Heart left ventricle (tissue), 16 donors: Measurements from ENCODE around the gene ST3GAL2. TPM values are rescaled to one million over a fixed set of nuclear protein-coding genes. Genes with fewer than 3 reads are reported as not detected.

ENCODE experiments used
- ATAC-seq, 4 donors: fragments of 200-7000 bp; cut with Tn5 transposase; one replicate each; pipeline ENCODE4 v1.9.1; 2020 to 2022; ENCODE audit warnings: moderate library complexity in 4 of 4, mild to moderate bottlenecking in 3 of 4, moderate number of reproducible peaks in 1 of 4
- DNase-seq, 5 donors: peaks; one replicate each; pipeline ENCODE4 v3.0.0-alpha.2; 2020
- H3K27ac ChIP-seq, 12 donors: fragments of 200-600 bp; sonication (generic) in 4 of 12; one replicate each; pipeline versions ENCODE4 v1.5.0 to v1.8.0; 2016 to 2022; ENCODE audit warnings: mild to moderate bottlenecking in 2 of 12
- H3K27me3 ChIP-seq, 9 donors: fragments of 200-600 bp; sonication (generic) in 2 of 9; one replicate each; pipeline versions ENCODE4 v1.5.1 to v1.8.0; 2016 to 2022; ENCODE audit warnings: mild to moderate bottlenecking in 3 of 9
- H3K36me3 ChIP-seq, 9 donors: fragments of 200-600 bp; sonication (generic) in 2 of 9; one replicate each; pipeline versions ENCODE4 v1.5.0 to v1.8.0; 2018 to 2022; ENCODE audit warnings: mild to moderate bottlenecking in 2 of 9
- H3K4me1 ChIP-seq, 12 donors: fragments of 200-600 bp; sonication (generic) in 4 of 12; one replicate each; pipeline versions ENCODE4 v1.5.0 to v1.8.0; 2016 to 2022; ENCODE audit warnings: mild to moderate bottlenecking in 3 of 12
- H3K4me3 ChIP-seq, 12 donors: fragments of 200-600 bp; sonication (generic) in 4 of 12; one replicate each; pipeline versions ENCODE4 v1.5.0 to v1.8.0; 2017 to 2022; ENCODE audit warnings: mild to moderate bottlenecking in 9 of 12, moderate library complexity in 4 of 12
- H3K9me3 ChIP-seq, 12 donors: fragments of 200-600 bp; sonication (generic) in 4 of 12; one replicate each; pipeline versions ENCODE4 v1.5.0 to v1.8.0; 2016 to 2022; ENCODE audit warnings: mild to moderate bottlenecking in 1 of 12
- POLR2A ChIP-seq, 2 donors: fragments of 450-650 bp; IDR thresholded peaks; one replicate each; pipeline ENCODE4 v1.6.1; 2017; ENCODE audit warnings: antibody characterized with exemption in 2 of 2, mild to moderate bottlenecking in 2 of 2, moderate library complexity in 2 of 2
- WGBS, 4 donors: extraction: QIAGEN DNeasy Blood & Tissue Kit in 2 of 4; methylation state at CpG; one replicate each; pipeline versions ENCODE4 v1.1.5 to v1.1.7; 2013 to 2018; 5-methylcytosine and 5-hydroxymethylcytosine counted together
- intact Hi-C, 10 donors: fragments of 100-400 bp; cut with DNase I; formaldehyde crosslinking; loops; one replicate each; pipeline versions ENCODE4 v1.11.1 to v1.14.2; 2022
- polyA plus RNA-seq, 2 donors: library from polyadenylated mRNA; stranded (reverse); fragments of 200-250 nt; gene quantifications; one replicate each; pipeline ENCODE4 v1.2.3, GENCODE V29; 2013
- total RNA-seq, 9 donors: library from RNA; depleted of rRNA in 2 of 9; stranded (reverse); fragments of >200 nt in 2 of 9; fragmentation: NEBNext Ultra II Directional in 3 of 9; extraction: Animal tissue kit (Norgen Biotek cat#: 25700) in 3 of 9; gene quantifications; one replicate each; pipeline versions ENCODE4 v1.1.0 to v1.2.4, GENCODE V29; 2016 to 2023
- TF ChIP-seq, protein P1 (sequence below), 12 donors: fragments of 200-600 bp; sonication (generic) in 4 of 12; IDR thresholded peaks; one replicate each; pipeline versions ENCODE4 v1.5.0 to v1.8.0; 2018 to 2022; ENCODE audit warnings: antibody characterized with exemption in 12 of 12, mild to moderate bottlenecking in 5 of 12
- donor health status: ischemic (EF 13 %, LVEDD 7.1; RV severe dilation, severe dysfunction).
- donor health status: healthy with polysubstance abuse.
- donor health status: DM: no; HTN: yes; CAD: no.
- donor health status: DM: no; HTN: no; CAD: no.
- donor health status: ischemic (EF 25% LVEDD 6.9; RV normal size, moderate dysfunction).
- donor health status: ischemic (EF 25% LVEDD 5.7; RV mildly dilated, moderate dysfunction).
- donor health status: healthy.
- donor health status: DM: yes; HTN: yes; CAD: no.
- donor health status: ischemic (EF 35%, LVEDD 5.7; RV mildly dilated, moderate dysfunction).
- donor health status: nonischemic (EF 11% LVEDD 7.7; RV severe dilation, severe dysfunction).
- donor health status: DM: yes; HTN: yes; CAD: no.
- donor health status: PGD.
- donor health status: ischemic (EF 29% LVEDD 5.4; RV normal size, mild dysfunction).
- donor health status: nonischemic (EF 23%, LVEDD 6.1; RV moderate dilation, normal function).

ST3GAL2 gene
- total and polyA plus RNA-seq, 11 donors = 8.4 to 44.6 (median 20.1) TPM

DNA sequence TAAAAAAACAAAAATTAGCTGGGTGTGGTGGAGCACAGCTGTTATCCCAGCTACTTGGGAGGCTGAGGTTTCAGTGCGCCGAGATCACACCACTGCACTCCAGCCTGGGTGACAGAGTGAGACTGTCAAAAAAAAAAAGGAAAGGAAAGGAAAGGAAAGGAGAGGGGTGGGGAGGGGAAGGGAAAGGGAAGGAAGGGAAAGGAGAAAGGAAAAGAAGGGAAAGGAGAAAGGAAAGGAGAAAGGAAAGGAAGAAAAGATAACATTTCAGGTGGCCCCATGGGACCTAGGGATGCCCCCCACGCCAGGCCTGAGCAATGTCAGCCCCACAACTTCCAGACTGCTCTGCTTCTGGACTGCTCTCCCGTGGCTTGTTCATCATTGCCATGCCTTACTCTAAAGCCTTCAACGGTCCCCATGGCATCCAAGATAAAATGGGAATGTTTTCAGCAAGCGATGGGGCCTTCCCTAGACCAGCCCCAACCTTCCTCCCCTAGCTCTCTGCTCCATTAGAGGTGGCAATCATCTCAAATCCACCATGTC lies 55.4 kb downstream of the ST3GAL2 start:
- TF ChIP-seq, protein P1, sequence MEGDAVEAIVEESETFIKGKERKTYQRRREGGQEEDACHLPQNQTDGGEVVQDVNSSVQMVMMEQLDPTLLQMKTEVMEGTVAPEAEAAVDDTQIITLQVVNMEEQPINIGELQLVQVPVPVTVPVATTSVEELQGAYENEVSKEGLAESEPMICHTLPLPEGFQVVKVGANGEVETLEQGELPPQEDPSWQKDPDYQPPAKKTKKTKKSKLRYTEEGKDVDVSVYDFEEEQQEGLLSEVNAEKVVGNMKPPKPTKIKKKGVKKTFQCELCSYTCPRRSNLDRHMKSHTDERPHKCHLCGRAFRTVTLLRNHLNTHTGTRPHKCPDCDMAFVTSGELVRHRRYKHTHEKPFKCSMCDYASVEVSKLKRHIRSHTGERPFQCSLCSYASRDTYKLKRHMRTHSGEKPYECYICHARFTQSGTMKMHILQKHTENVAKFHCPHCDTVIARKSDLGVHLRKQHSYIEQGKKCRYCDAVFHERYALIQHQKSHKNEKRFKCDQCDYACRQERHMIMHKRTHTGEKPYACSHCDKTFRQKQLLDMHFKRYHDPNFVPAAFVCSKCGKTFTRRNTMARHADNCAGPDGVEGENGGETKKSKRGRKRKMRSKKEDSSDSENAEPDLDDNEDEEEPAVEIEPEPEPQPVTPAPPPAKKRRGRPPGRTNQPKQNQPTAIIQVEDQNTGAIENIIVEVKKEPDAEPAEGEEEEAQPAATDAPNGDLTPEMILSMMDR (IDR thresholded peaks at IDR 0.05) = no peak
- TF ChIP-seq POLR2A (IDR thresholded peaks at IDR 0.05) = no peak
- H3K9me3 ChIP-seq = no peaks in the 10 kb centered on the region
- peaks cover 0 to 30% (median 15%) of the 10 kb centered on the region in 12 donors for H3K4me1 ChIP-seq
- no peaks in the 10 kb centered on the region for H3K27me3 ChIP-seq
- intact Hi-C loops = loop anchor here in 7 of 10 donors (5.0 kb wide), 5 partner anchors 49 to 139 kb away; partner anchors contain the start of genes ST3GAL2 (in 4 of the 7), COG4 (in 1 of the 7), FCSK (in 1 of the 7) and SF3B3 (in 1 of the 7)
- no peak for DNase-seq
- no peak overlapping the region for H3K27ac ChIP-seq
- no peak for ATAC-seq
- 79 to 86% (median 83%) methylated on average over 6 of the region's 6 CpGs for WGBS, 4 donors
- peaks cover 0 to 61% (median 23%) of the 10 kb centered on the region in 9 donors for H3K36me3 ChIP-seq
- H3K4me3 ChIP-seq = no peak overlapping the region

DNA sequence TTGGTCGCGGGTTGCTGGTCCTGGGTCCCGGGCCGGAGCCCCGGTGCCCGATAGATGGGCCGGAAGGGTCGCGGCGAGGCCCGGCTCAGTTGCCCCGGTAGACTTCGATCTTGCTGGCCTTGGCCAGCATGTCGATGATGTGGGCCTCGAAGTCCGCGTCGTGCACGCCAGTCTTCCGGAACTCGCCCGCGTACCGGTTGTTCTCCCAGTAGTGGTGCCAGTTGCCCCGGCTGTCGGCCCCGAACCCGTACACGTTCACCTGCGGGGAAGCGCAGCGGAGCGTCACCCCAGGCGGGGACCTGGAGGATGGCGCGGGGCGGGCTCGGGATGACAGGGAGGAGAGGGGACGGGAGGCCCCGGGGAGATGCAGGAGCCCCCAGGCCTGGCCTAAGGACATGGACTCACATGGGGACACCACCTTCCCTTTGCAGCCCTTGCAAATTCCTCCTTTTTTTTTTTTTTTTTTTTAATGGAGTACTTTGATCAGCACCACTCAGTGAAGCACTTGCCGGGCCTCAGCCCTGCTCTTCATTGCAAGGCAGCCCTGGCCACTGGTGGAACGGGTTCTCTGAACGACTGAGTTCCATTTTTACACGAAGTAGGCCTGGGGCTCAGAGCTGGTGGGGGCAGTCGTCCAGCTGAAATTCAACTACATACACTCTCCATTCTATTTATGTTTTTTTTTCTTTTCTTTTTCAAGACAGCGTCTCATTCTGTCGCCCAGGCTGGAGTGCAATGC lies 57.1 kb downstream of the ST3GAL2 start:
- H3K27ac ChIP-seq = peak overlapping the region in 11 of 12 donors; percentile 71 to 92 (median 83)
- DNase-seq = no peak
- peaks cover 0 to 45% (median 16%) of the 10 kb centered on the region in 9 donors for H3K36me3 ChIP-seq
- intact Hi-C loops = loop anchor here in 8 of 10 donors (1.0 to 5.0 kb wide), 9 partner anchors 51 to 142 kb away; partner anchors contain the start of genes ST3GAL2 (in 5 of the 8), FCSK (in 4 of the 8), COG4 (in 2 of the 8) and SF3B3 (in 2 of the 8)
- H3K4me3 ChIP-seq = peak overlapping the region; percentile 41 to 88 (median 68)
- H3K4me1 ChIP-seq = peaks cover 0 to 30% (median 15%) of the 10 kb centered on the region in 12 donors
- H3K27me3 ChIP-seq = no peaks in the 10 kb centered on the region
- H3K9me3 ChIP-seq = no peaks in the 10 kb centered on the region
- WGBS, 4 donors = 18 to 37% (median 29%) methylated on average over 28 to 47 of the region's 47 CpGs
- ATAC-seq = peak in 3 of 4 donors; percentile 12 to 23 (median 16)
- TF ChIP-seq, protein P1 (IDR thresholded peaks at IDR 0.05) = no peak
- TF ChIP-seq POLR2A (IDR thresholded peaks at IDR 0.05) = peak in 1 of 2 donors; percentile 15

DNA sequence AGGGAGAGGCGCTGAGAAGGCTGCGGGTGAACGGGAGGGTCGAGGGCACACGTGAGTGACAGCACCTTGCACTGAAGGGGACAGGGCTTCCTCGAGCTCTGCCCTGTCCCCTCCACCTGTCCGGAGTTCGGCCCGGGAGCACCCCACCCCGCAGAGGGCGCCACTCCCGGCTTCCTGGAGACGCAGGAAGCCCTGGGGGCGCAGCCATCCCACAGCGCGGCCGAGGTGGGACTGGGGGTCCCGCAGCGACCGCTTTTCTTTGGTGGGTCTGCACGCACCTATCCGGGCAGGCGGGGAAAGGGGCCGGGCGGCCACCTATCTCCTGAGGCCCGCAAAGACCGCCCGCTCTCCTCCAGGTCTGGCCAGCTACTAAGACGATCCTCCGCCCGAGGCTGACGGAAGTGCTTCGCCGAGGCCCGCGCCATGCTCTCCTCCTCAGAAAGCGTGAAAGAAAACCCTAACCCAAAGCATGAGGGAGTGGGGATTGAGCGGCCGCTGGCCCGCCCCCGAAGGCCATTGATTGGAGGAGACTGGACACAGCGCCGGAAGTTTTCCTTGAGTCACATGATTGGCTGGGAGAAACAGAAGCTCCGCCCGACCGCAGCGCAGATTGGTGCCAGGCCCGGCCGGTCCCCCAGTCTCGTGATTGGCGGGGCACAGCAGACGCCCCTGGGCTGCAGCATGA lies 57.8 kb downstream of the ST3GAL2 start:
- peak; percentile 97 to 98 (median 97) for DNase-seq
- peaks cover 0 to 45% (median 19%) of the 10 kb centered on the region in 9 donors for H3K36me3 ChIP-seq
- peak; percentile 96 to 98 (median 97) for ATAC-seq
- no peaks in the 10 kb centered on the region for H3K9me3 ChIP-seq
- 2 to 7% (median 2%) methylated on average over 5 to 52 of the region's 52 CpGs for WGBS, 4 donors
- TF ChIP-seq, protein P1 (IDR thresholded peaks at IDR 0.05) = peak in 10 of 12 donors; percentile 24 to 52 (median 36)
- peak in 1 of 2 donors; percentile 71 for TF ChIP-seq POLR2A (IDR thresholded peaks at IDR 0.05)
- intact Hi-C loops = loop anchor here in 8 of 10 donors (1.0 to 5.0 kb wide), 9 partner anchors 51 to 142 kb away; partner anchors contain the start of genes ST3GAL2 (in 5 of the 8), FCSK (in 4 of the 8), COG4 (in 2 of the 8) and SF3B3 (in 2 of the 8)
- H3K27ac ChIP-seq = peak overlapping the region; percentile 36 to 92 (median 84)
- H3K27me3 ChIP-seq = no peaks in the 10 kb centered on the region
- H3K4me3 ChIP-seq = peak overlapping the region; percentile 41 to 88 (median 68)
- H3K4me1 ChIP-seq = peaks cover 0 to 27% (median 15%) of the 10 kb centered on the region in 12 donors
